HuH-7 (cell line): Measurements from ENCODE around the gene MICU2.

ENCODE experiments used
- DNase-seq: peaks from one replicate; pipeline ENCODE4 v3.0.0; 2011; ENCODE audit warnings: low spot score

MICU2 gene

DNA sequence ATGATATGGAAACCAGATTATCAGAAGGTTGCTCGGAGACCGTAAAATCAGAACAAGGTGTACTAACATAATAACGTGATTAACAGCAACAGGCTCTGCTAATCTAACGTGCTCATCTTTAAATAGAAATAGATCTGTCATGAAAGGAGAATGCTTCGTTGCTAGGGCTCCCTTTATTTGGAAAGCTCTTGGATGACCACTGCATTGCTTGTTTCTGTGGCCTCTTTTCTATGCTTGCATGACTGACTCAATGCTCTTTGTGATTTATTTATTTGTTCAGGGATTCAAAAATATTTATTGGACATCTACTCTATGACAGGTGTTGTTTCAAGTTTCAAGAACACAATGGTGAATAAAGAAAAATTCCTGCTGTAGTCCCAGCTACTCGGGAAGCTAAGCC is 122.6 kb downstream of the MICU2 start:
- DNase-seq = no peak

DNA sequence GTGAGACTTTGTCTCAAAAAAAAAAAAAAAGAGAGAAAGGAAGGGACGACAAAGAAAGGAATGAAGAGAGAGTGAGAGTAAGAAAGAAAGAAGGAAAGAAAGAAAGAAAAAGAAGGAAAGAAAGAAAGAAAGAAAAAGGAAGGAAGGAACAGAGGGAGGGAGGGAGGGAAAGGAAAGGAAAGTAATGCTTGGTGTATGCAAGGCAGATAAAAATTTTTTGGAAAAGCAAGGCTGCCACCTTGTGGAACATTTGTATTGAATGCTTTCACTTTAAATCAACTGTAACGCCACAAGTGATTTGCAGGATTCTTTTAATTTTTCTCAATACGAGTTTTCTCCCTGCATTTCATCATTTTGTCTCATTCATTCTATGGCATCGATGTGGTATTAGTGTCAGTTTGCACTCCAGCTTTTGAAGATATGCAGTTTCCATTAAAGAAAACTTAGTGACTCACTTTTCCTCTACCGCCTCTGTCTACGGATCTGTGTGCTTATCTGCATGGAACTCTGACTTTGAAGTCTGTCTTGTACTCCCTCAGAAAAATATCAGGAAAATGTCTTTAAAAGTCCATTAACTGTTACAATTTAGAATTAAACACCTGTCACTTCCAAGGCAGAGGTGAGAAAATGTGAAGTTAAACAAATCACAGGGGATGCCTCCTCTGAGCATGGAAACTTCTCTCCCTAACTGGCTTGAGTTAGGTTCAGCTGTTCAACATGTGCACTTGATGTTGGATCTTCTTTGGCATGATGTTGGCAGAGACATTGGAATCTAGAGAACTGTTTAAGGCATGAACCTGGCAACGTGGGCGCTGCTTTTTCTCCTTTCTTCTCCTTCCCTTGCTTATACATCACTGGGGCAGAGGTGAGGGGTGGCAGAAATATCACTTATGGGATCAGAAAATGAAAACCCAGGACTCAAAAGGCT is 124.8 kb downstream of the MICU2 start:
- DNase-seq = no peak

DNA sequence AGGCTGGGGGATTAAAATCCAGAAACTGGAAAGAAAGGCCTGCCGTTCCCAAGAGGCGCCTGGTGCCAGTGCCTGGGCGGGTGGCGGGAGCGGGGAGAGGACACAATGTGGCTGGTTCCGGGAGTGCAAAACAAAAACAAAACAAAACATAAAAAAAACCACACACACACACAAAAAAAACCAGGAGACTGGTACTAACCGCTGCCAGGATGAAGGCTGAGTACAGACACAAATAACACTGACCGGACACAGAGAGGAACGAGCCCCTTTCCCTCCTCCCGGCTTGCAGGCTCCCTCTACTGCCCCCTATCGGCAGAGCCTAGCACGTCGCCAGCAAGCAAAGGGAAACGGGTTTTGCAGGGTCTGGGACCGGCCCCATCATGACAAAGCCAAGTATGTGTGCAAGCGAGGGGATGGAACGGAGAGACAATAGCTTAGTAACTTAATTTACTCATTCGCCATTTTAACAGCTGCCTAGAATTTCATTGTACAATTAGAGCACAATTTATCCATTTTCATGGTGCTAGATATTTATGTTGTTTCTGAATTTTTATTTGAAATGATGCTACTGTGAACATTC is 127.0 kb downstream of the MICU2 start:
- DNase-seq = peak; percentile 65

DNA sequence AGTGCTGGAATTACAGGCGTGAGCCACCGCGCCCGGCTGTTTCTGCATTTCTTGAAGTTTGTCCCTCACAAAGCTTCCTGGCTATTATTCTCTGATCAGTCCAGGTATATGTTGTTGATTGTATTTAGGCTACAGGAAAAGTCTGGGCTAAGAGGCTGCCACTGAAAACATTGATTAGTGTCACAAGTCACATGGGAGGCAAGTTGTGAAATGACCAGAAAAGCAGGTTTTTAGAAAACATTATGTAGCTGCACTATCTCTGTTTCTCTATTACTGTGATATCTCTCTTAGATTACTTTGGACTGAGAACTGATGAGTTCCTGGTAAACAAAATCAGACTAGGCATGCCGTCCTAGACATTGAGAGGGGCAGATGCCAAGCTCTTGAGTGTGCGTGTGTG is 128.9 kb downstream of the MICU2 start:
- DNase-seq = no peak

GRCh38 chr13:21470785-21471184 is 133.2 kb downstream of the MICU2 start:
- no peak for DNase-seq

DNA sequence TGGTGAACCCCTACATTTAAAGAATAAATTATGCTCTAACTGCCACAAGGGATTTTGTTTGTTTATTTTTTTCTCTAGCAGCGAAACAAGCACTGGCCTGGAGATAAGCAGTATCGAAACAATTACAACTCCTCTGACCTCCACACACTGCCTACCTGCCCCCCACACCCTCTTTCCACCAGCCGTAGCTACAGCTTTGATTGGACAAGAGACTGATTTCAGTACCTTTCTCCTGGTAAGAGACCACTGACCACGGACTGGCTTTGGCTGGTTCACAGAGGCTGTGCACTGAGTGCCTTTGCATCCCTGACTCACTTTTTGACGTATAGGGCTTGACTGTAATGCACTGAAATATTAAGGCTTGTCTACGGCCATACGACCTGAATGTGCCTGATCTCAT is 137.4 kb downstream of the MICU2 start:
- no peak for DNase-seq

GRCh38 chr13:21465710-21466160 is 138.2 kb downstream of the MICU2 start:
- DNase-seq = peak; percentile 23

DNA sequence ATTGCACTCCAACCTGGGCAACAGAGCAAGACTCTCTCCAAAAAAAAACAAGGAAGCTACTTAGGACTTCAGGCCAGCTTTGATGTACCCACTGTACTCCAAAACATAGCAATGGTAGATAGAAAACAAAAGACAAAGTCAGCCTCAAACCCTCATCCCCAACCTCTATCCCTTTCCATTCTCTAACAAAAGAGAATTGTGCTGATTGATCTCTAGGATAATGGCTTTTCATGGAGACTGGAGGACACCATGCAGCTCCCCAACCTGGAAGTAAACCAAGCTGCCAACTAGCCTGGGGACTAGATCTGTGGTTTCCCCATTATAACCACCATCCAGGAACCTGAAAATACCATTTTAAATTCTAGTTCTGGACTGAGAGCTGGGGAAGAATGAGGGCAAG is 140.5 kb downstream of the MICU2 start:
- no peak for DNase-seq

- DNase-seq = no peak
Observed at GRCh38 chr13:21461131-21461530, 142.8 kb downstream of the MICU2 start.

DNA sequence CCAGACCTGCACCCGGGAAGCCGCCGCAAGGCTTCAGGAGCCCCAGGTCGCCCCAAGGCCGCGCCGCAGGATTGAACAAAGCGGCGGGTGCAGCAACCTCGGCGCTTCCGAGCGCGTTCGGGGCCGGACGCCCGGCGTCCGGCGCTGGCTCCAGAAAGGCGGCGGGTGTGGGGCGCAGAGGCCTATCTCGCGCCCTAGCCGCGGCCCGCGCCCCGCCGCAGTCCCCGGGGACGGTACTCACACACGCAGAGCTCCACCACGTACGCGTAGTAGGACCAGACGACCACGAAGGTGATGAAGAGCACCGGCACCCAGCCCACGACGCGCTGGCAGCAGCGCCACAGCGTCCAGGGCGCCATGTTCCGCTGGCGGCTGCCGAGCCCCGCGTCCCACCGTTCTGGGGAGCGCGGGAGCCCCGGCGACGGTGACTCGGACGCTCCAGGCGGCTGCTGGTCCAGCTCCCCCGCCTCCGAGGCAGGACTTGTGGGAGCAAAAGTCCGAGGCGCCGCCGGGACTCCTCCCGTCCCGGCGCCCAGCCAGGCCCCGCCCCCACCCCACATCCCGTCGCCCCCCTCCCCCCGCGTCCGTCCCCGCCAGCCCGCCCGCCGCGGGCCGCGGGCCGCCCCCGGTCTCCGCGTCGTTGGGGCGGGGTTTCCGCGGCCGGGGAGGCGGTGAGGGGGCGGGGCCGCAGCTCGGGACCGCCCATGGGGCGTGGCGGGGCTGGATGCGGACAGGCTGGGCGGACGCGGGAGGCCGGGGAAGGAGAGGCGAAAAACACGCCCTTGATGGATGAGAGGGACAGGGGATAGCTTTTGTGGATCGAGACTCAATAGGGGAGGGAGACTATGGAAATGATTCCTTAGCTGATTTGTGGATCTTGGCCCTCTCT is 144.9 kb downstream of the MICU2 start, which contains the start of gene ZDHHC20:
Gene ZDHHC20, minus strand, starts transcription at position 491 of the 889 bp plus-strand sequence. Its CDS starts 132 bp downstream, at position 359.
- DNase-seq = peak; percentile 75

GRCh38 chr13:21458451-21458812 is 145.5 kb downstream of the MICU2 start:
- DNase-seq = peak; percentile 65

- no peak for DNase-seq
Observed at GRCh38 chr13:21453387-21454081, 150.4 kb downstream of the MICU2 start.

DNA sequence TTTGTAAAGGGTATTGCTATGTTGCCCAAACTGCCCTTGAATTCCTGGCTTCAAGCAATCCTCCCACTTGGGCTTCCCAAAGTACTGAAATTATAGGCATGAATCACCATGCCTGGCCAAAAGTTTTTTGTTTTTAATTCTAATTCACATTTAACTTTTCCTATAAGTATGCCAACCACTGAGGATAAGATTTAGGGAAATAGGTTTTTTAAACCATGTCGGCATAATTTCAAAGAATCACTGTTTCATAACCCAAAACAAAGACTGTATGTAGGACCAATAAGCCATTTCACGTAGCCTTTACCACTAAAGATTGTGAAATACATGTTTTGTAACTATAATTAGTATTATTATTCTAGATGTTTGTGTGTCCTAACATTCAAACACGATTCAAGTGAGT is 153.0 kb downstream of the MICU2 start:
- DNase-seq = no peak

DNA sequence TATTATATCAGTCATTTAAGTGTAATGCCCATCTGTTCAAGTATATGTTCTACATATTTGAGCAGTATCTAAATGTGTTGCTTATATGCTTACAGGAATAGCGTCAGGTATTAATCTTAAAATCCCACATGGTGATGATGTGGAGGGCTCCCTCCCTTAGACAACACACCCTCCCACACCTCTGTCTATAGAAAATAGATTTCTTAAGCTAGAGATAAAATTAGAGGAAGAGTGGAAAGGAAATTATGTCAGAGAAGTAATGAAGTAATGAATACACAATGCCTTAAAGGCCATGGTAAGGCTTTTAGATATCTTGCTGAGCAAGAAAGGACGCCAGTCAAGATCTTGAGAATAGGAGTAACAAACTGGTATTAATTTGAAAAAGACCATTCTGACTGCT is 157.3 kb downstream of the MICU2 start:
- DNase-seq = no peak

DNA sequence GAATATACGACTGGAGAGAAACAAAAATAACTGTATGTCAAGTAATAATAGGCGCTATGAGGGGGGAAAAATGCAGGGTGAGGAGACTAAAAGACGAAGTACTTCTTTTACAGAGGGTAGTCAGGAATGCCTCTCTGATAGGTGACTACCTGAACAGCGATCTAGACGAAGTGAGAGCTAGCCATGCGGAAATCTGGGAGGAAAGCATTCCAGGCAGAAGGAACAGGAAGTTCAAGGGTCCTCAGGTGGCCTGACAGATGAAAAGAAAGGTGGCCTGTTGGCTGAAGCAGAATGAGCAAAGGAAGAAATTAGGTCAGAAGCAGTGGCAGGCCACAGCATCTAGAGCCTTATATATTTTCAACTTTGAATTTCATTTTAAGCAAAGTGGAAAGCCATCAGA is 158.2 kb downstream of the MICU2 start:
- no peak for DNase-seq

DNA sequence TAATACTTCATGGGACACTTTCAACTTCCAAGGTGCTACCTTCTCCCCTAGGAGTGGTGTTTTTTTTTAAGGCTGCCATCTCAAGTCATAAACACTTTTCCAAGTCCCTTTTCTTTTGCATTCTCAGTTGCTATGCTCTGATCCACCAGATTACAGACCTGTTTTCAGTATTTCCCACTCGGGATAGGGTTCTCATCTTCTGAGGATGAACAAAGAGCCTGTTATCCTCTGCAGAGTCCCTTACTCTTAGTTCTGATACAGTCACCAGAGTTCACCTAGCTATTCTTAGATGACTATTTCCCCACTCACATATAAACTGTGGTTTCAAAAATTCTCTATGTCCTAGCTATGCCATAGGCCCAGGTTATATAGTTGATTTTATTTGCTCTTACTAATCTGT is 160.8 kb downstream of the MICU2 start:
- no peak for DNase-seq
